IMR-90 (cell line): ENCODE measurements around the gene KDR. TPM values are rescaled to one million over a fixed set of nuclear protein-coding genes. Genes with fewer than 3 reads are reported as not detected.

Source experiments
- ATAC-seq: fragments of 200-7000 bp; cut with Tn5 transposase; 2 replicates; pipeline ENCODE4 v1.9.1; 2020; ENCODE audit warnings: low read depth, mild to moderate bottlenecking, moderate library complexity
- BruUV-seq: library from RNA; stranded (reverse); fragments of 400-500 nt; replicated peaks from 2 replicates; lab custom pipeline; 2021; lab: Mats Ljungman, UMichigan
- CTCF ChIA-PET: fragments of 300-600 bp; formaldehyde crosslinking; extraction: SDS; loops from one replicate; lab custom pipeline; 2021; ENCODE audit warnings: antibody characterized with exemption; lab: Yijun Ruan, JAX
- POLR2A ChIA-PET: fragments of 300-600 bp; sonication (Branson Sonifier 250); formaldehyde crosslinking; loops from one replicate; lab custom pipeline; 2022; ENCODE audit warnings: antibody characterized with exemption; ENCODE audit not compliant: unreplicated experiment; lab: Charles Lee
- DNase-seq: peaks from one replicate; pipeline ENCODE4 v3.0.0; 2013
- H2AFZ ChIP-seq: replicated peaks from 2 replicates; pipeline ENCODE3; 2013; ENCODE audit warnings: low read length, mild to moderate bottlenecking; ENCODE audit not compliant: poor library complexity
- H2AK5ac ChIP-seq: 2 replicates; pipeline ENCODE4 v1.6.1; 2013; ENCODE audit warnings: low read depth, low read length, inconsistent platforms
- H2AK9ac ChIP-seq: replicated peaks from 2 replicates; pipeline ENCODE3; 2013; ENCODE audit warnings: mild to moderate bottlenecking, low read depth, low read length, moderate library complexity; ENCODE audit not compliant: poor library complexity
- H2BK120ac ChIP-seq: 2 replicates; pipeline ENCODE4 v1.6.1; 2013; ENCODE audit warnings: low read depth, low read length, inconsistent platforms
- H2BK15ac ChIP-seq: 3 replicates; pipeline ENCODE4 v1.6.1; 2013; ENCODE audit warnings: low read depth, low read length, inconsistent platforms
- H2BK20ac ChIP-seq: 2 replicates; pipeline ENCODE4 v1.6.1; 2013; ENCODE audit warnings: low read depth, mild to moderate bottlenecking, inconsistent platforms, low read length, moderate library complexity
- H2BK5ac ChIP-seq: 2 replicates; pipeline ENCODE4 v1.6.1; 2013; ENCODE audit warnings: mild to moderate bottlenecking, low read depth, low read length, inconsistent platforms; ENCODE audit not compliant: poor library complexity, severe bottlenecking
- H3K14ac ChIP-seq: replicated peaks from 2 replicates; pipeline ENCODE4 v1.6.1; 2013; ENCODE audit warnings: low read depth, low read length, inconsistent platforms
- H3K18ac ChIP-seq: 2 replicates; pipeline ENCODE4 v1.6.1; 2013; ENCODE audit warnings: low read depth, low read length, control low read depth
- H3K23ac ChIP-seq: 2 replicates; pipeline ENCODE4 v1.6.1; 2013; ENCODE audit warnings: low read depth, low read length, inconsistent platforms
- H3K27ac ChIP-seq: 2 replicates; pipeline ENCODE4 v1.5.1; 2013; ENCODE audit warnings: mild to moderate bottlenecking, control low read depth, low read length; ENCODE audit not compliant: insufficient read depth
- H3K27me3 ChIP-seq: 2 replicates; pipeline ENCODE4 v1.6.1; 2013; ENCODE audit warnings: low read length; ENCODE audit not compliant: control insufficient read depth, insufficient read depth
- H3K36me3 ChIP-seq: 2 replicates; pipeline ENCODE4 v1.6.1; 2013; ENCODE audit warnings: low read length, mixed read lengths; ENCODE audit not compliant: control insufficient read depth, insufficient read depth
- H3K4ac ChIP-seq: 2 replicates; pipeline ENCODE4 v1.6.1; 2013; ENCODE audit warnings: low read depth, low read length, inconsistent platforms
- H3K4me1 ChIP-seq: 2 replicates; pipeline ENCODE4 v1.6.1; 2013; ENCODE audit warnings: low read length, mixed read lengths; ENCODE audit not compliant: control insufficient read depth, insufficient read depth
- H3K4me2 ChIP-seq: 2 replicates; pipeline ENCODE4 v1.6.1; 2013; ENCODE audit warnings: low read depth, mild to moderate bottlenecking, control low read depth, low read length, moderate library complexity
- H3K4me3 ChIP-seq: 2 replicates; pipeline ENCODE4 v1.5.1; 2013; ENCODE audit warnings: low read depth, mild to moderate bottlenecking, control low read depth, low read length, moderate library complexity; ENCODE audit not compliant: insufficient read depth
- H3K56ac ChIP-seq: 2 replicates; pipeline ENCODE4 v1.6.1; 2013; ENCODE audit warnings: low read length, inconsistent platforms; ENCODE audit not compliant: insufficient read depth; ENCODE audit errors: extremely low read depth
- H3K79me1 ChIP-seq, 2 experiments: 2 replicates each; pipeline ENCODE4 v1.6.1; 2013; ENCODE audit warnings: low read length in 2 of 2, inconsistent platforms in 1 of 2, low read depth in 1 of 2
- H3K9ac ChIP-seq: 2 replicates; pipeline ENCODE4 v1.6.1; 2013; ENCODE audit warnings: low read depth, low read length, control low read depth
- H3K9me1 ChIP-seq: 2 replicates; pipeline ENCODE4 v1.6.1; 2013; ENCODE audit warnings: low read length, inconsistent platforms; ENCODE audit not compliant: insufficient read depth
- H3K9me3 ChIP-seq: 2 replicates; pipeline ENCODE4 v1.6.1; 2013; ENCODE audit warnings: low read length; ENCODE audit not compliant: control insufficient read depth, insufficient read depth
- H4K20me1 ChIP-seq: 2 replicates; pipeline ENCODE4 v1.6.1; 2013; ENCODE audit warnings: low read length, inconsistent platforms; ENCODE audit not compliant: insufficient read depth
- H4K5ac ChIP-seq: 2 replicates; pipeline ENCODE4 v1.6.1; 2013; ENCODE audit warnings: mild to moderate bottlenecking, low read depth, low read length, control low read depth
- H4K8ac ChIP-seq, 2 experiments: 2 replicates each; pipeline ENCODE4 v1.6.1; 2013; ENCODE audit warnings: low read depth in 2 of 2, low read length in 2 of 2, control low read depth in 1 of 2, inconsistent platforms in 1 of 2
- H4K91ac ChIP-seq: 2 replicates; pipeline ENCODE4 v1.6.1; 2013; ENCODE audit warnings: low read depth, low read length, inconsistent platforms; ENCODE audit not compliant: insufficient read depth
- BHLHE40 ChIP-seq: fragments of 150-350 bp; IDR thresholded peaks from 2 replicates; pipeline ENCODE4 v1.6.1; 2016; ENCODE audit warnings: mild to moderate bottlenecking, low read depth, low read length
- CEBPB ChIP-seq: IDR thresholded peaks from 2 replicates; pipeline ENCODE4 v1.6.1; 2012; ENCODE audit warnings: low read depth, low read length, improper control_type of control experiment
- MAFK ChIP-seq: IDR thresholded peaks from 2 replicates; pipeline ENCODE4 v1.6.1; 2012; ENCODE audit warnings: low read depth, low read length, improper control_type of control experiment
- POLR2A ChIP-seq: IDR thresholded peaks from 2 replicates; pipeline ENCODE4 v1.6.1; 2012; ENCODE audit warnings: mild to moderate bottlenecking, low read depth, low read length
- SMC3 ChIP-seq: fragments of 150-350 bp; IDR thresholded peaks from 2 replicates; pipeline ENCODE4 v1.6.1; 2016; ENCODE audit warnings: low read depth, mild to moderate bottlenecking, antibody characterized with exemption, low read length, moderate library complexity
- WGBS, 2 experiments: methylation state at CpG; one replicate each; pipeline versions ENCODE4 v1.1.5 to v1.1.7; 2013; ENCODE audit warnings: missing lambda C conversion rate in 2 of 2; ENCODE audit not compliant: insufficient read length in 1 of 2; ENCODE audit errors: extremely low coverage in 2 of 2; 5-methylcytosine and 5-hydroxymethylcytosine counted together
- dilution Hi-C: fragments of 300-500 bp; cut with HindIII; formaldehyde crosslinking; loops from one replicate; pipeline ENCODE4 v1.14.3; 2018; ENCODE audit warnings: low sequenced_read_pairs; ENCODE audit not compliant: unreplicated experiment
- in situ Hi-C: fragments of 300-500 bp; cut with MboI; formaldehyde crosslinking; loops from 3 replicates; pipeline ENCODE4 v1.14.3; 2019; ENCODE audit warnings: low sequenced_read_pairs, inconsistent platforms, mixed read lengths
- intact Hi-C: fragments of 100-400 bp; cut with micrococcal nuclease; formaldehyde crosslinking; loops from 2 replicates; pipeline ENCODE4 v1.10.0; 2022
- polyA plus RNA-seq, 3 experiments: library from polyadenylated mRNA; depleted of rRNA; stranded (reverse); fragments of >200 nt; gene quantifications; 2 replicates each; pipeline ENCODE4 v1.2.3, GENCODE V29; 2012; ENCODE audit warnings: low replicate concordance in 1 of 3
- total RNA-seq: library from RNA; depleted of rRNA; stranded (reverse); fragments of >200 nt; gene quantifications from 2 replicates; pipeline ENCODE4 v1.2.3, GENCODE V29; 2012
- TF ChIP-seq, protein P1 (sequence below): fragments of 150-350 bp; IDR thresholded peaks from 2 replicates; pipeline ENCODE4 v1.6.1; 2017; ENCODE audit warnings: mild to moderate bottlenecking, antibody characterized with exemption, low read length, low read depth

Gene KDR
- total and polyA plus RNA-seq, 2 of the 4 experiments (the other 2 are of a cell fraction) = not detected

DNA sequence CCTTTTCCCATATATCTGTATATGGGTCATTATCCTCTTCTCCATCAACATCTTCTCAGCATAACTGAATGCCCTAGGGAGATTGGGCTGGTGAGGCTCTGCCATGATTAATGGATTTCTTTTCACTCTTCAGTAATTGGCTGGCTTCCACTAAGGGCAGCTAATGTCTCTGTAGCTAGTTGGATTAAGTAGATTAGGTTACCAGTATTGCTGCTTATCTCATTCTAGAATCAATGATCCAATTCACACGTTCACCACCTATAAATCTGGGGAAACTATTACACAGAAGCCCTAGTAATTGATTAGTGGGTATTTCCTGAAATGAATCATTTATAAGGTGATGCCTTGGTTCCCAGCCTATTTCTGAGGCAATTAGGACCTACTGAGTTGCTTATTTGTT is 94.8 kb downstream of the KDR start:
- H2AK9ac ChIP-seq = no peak overlapping the region
- H4K5ac ChIP-seq = no peak overlapping the region
- H2BK120ac ChIP-seq = no peak overlapping the region
- H3K4ac ChIP-seq = no peak overlapping the region
- no peak overlapping the region for H3K27ac ChIP-seq
- ATAC-seq = no peak
- dilution Hi-C loops (no loop called here), intact Hi-C loops (no loop called here), in situ Hi-C loops (no loop called here)
- no peaks in the 10 kb centered on the region for H3K4me1 ChIP-seq
- H3K9me1 ChIP-seq = no peaks in the 10 kb centered on the region
- no peak overlapping the region for H2AFZ ChIP-seq
- H3K14ac ChIP-seq = no peak overlapping the region
- no peak overlapping the region for H4K91ac ChIP-seq
- H3K4me3 ChIP-seq = no peak overlapping the region
- POLR2A ChIA-PET = no interaction called here
- no peak overlapping the region for H3K9ac ChIP-seq
- no TSS peak for BruUV-seq
- no peaks in the 10 kb centered on the region for H3K9me3 ChIP-seq
- no peak overlapping the region for H3K18ac ChIP-seq
- no peak overlapping the region for H2AK5ac ChIP-seq
- no peak overlapping the region for H2BK15ac ChIP-seq
- H4K8ac ChIP-seq = no peak overlapping the region
- CTCF ChIA-PET = no interaction called here
- H3K56ac ChIP-seq = no peak overlapping the region
- H3K23ac ChIP-seq = no peak overlapping the region
- WGBS, 2 experiments = no CpG with 5 or more reads among the region's 1 CpG
- H3K27me3 ChIP-seq = peaks cover 6% of the 10 kb centered on the region
- no peak for TF ChIP-seq SMC3
- TF ChIP-seq, protein P1, sequence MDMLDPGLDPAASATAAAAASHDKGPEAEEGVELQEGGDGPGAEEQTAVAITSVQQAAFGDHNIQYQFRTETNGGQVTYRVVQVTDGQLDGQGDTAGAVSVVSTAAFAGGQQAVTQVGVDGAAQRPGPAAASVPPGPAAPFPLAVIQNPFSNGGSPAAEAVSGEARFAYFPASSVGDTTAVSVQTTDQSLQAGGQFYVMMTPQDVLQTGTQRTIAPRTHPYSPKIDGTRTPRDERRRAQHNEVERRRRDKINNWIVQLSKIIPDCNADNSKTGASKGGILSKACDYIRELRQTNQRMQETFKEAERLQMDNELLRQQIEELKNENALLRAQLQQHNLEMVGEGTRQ = no peak
- no peak for TF ChIP-seq POLR2A
- no peak for TF ChIP-seq CEBPB
- no peak for TF ChIP-seq BHLHE40
- no peak for TF ChIP-seq MAFK
- H4K20me1 ChIP-seq = no peaks in the 10 kb centered on the region
- H3K79me1 ChIP-seq = no peaks in the 10 kb centered on the region
- DNase-seq = no peak
- no peaks in the 10 kb centered on the region for H3K36me3 ChIP-seq
- H2BK20ac ChIP-seq = no peak overlapping the region
- H2BK5ac ChIP-seq = no peak overlapping the region
- H3K4me2 ChIP-seq = no peak overlapping the region
